ENCODE measurements around the gene WDR26. TPM values are rescaled to one million over a fixed set of nuclear protein-coding genes. Genes with fewer than 3 reads are reported as not detected.
"Not testable (repeated sequence)": the region's sequence is repeated elsewhere in the genome, so short reads cannot be mapped to it uniquely, and the experiment has no call there.

The WDR26 gene
- polyA plus RNA-seq, 12 donors: 35.6 to 389 (median 72.9) TPM

- DNase-seq: no peak
Observed at GRCh38 chr1:224353975-224354925, 80.3 kb downstream of the WDR26 start.

- not testable (repeated sequence) for DNase-seq
Observed at GRCh38 chr1:224352436-224353085, 82.0 kb downstream of the WDR26 start.

- DNase-seq: not testable (repeated sequence)
Observed at GRCh38 chr1:224349716-224350115, 84.9 kb downstream of the WDR26 start.

GRCh38 chr1:224348137-224348536 is 86.5 kb downstream of the WDR26 start:
- no peak for DNase-seq

GRCh38 chr1:224343679-224344078 is 90.9 kb downstream of the WDR26 start:
- no peak for DNase-seq

GRCh38 chr1:224340453-224341384 is 93.9 kb downstream of the WDR26 start:
- not testable (repeated sequence) for DNase-seq

GRCh38 chr1:224339442-224340033 is 95.1 kb downstream of the WDR26 start:
- no peak for DNase-seq

- no peak for DNase-seq
Observed at GRCh38 chr1:224338150-224338838, 96.3 kb downstream of the WDR26 start.

Other genes with a start within 250 kb of the WDR26 start
- gene NVL, start 104.6 kb downstream of the WDR26 start, polyA plus RNA-seq (ENCODE audit: insufficient read length in 12 of 12): 10 to 100 TPM in 11 of 12 donors, not detected in 1; 16.1 to 55.0 (median 25.9) TPM
- gene CNIH4, start 77.9 kb downstream of the WDR26 start, polyA plus RNA-seq (ENCODE audit: insufficient read length in 12 of 12): 10 to 100 TPM in 11 of 12 donors, not detected in 1; 22.3 to 42.0 (median 27.9) TPM
- gene CNIH3, start 181.5 kb upstream of the WDR26 start, polyA plus RNA-seq (ENCODE audit: insufficient read length in 12 of 12): 1 to 10 TPM in 10 of 12 donors, not detected in 2; 1.9 to 3.8 (median 3.3) TPM